Esophagus muscularis mucosa (tissue), 4 donors: ENCODE measurements around the gene MCMBP. TPM values are rescaled to one million over a fixed set of nuclear protein-coding genes. Genes with fewer than 3 reads are reported as not detected.
"Not testable (repeated sequence)": the region's sequence is repeated elsewhere in the genome, so short reads cannot be mapped to it uniquely, and the experiment has no call there.

Experiments used
- DNase-seq: peaks from one replicate; pipeline ENCODE4 v3.0.0-alpha.2; 2017; ENCODE audit errors: extremely low spot score
- H3K27ac ChIP-seq, 4 donors: fragments of 200-600 bp; sonication (generic); replicated peaks in 1 of 4; 1 replicate in 3 of 4; 2 replicates in 1 of 4; pipeline ENCODE4 v1.5.1; 2016 to 2019; ENCODE audit warnings: mild to moderate bottlenecking in 1 of 4
- H3K27me3 ChIP-seq, 4 donors: fragments of 200-600 bp; sonication (generic); one replicate each; pipeline versions ENCODE4 v1.5.1 to v1.6.0; 2016 to 2019
- H3K36me3 ChIP-seq, 4 donors: fragments of 200-600 bp; sonication (generic); one replicate each; pipeline ENCODE4 v1.5.1; 2016 to 2019
- H3K4me1 ChIP-seq, 4 donors: fragments of 200-600 bp; sonication (generic); one replicate each; pipeline ENCODE4 v1.5.1; 2016 to 2019
- H3K4me3 ChIP-seq, 4 donors: fragments of 200-600 bp; sonication (generic); 1 replicate in 2 of 4; 2 replicates in 2 of 4; pipeline ENCODE4 v1.5.1; 2016 to 2019; ENCODE audit warnings: mild to moderate bottlenecking in 4 of 4, moderate library complexity in 1 of 4
- H3K9me3 ChIP-seq, 4 donors: fragments of 200-600 bp; sonication (generic); 1 replicate in 3 of 4; 2 replicates in 1 of 4; pipeline ENCODE4 v1.5.1; 2016 to 2019
- CTCF ChIP-seq, 3 experiments: fragments of 200-600 bp in 2 of 3; fragments of 450-650 bp in 1 of 3; sonication (generic) in 2 of 3; IDR thresholded peaks; one replicate each; pipeline ENCODE4 v1.5.1; 2017 to 2019; ENCODE audit warnings: antibody characterized with exemption in 3 of 3, mild to moderate bottlenecking in 2 of 3, moderate library complexity in 1 of 3
- EP300 ChIP-seq: sonication (generic); formaldehyde crosslinking; IDR thresholded peaks from one replicate; pipeline ENCODE4 v1.6.1; 2017; ENCODE audit warnings: antibody characterized with exemption
- POLR2A ChIP-seq: fragments of 450-650 bp; IDR thresholded peaks from one replicate; pipeline ENCODE4 v1.6.1; 2017; ENCODE audit warnings: antibody characterized with exemption, moderate library complexity, mild to moderate bottlenecking, low read depth
- POLR2AphosphoS5 ChIP-seq, 2 donors: sonication (generic); formaldehyde crosslinking; IDR thresholded peaks; one replicate each; pipeline ENCODE4 v1.6.1; 2017; ENCODE audit warnings: antibody characterized with exemption in 2 of 2
- WGBS: methylation state at CpG from one replicate; pipeline ENCODE4 v1.1.5; 2018; 5-methylcytosine and 5-hydroxymethylcytosine counted together
- intact Hi-C: fragments of 100-400 bp; cut with DNase I; formaldehyde crosslinking; loops from one replicate; pipeline ENCODE4 v1.15.1; 2023
- total RNA-seq, 4 donors: library from RNA; depleted of rRNA; stranded (reverse); fragments of >200 nt; gene quantifications; one replicate each; pipeline versions ENCODE4 v1.1.0 to v1.2.1, GENCODE V29; 2016

Gene MCMBP
- total RNA-seq, 4 donors from 2014 or later = 47.3 to 77.2 (median 52.3) TPM

- Histone ChIP-seq H3K4me3 (no peak overlapping the region), H3K36me3 (peaks cover 5 to 27% (median 13%) of the 10 kb centered on the region in 4 donors), H3K9me3 (no peaks in the 10 kb centered on the region), H3K27ac (no peak overlapping the region), H3K27me3 (no peaks in the 10 kb centered on the region), H3K4me1 (no peaks in the 10 kb centered on the region)
- 96% methylated on average over 6 of the region's 6 CpGs for WGBS
- TF ChIP-seq EP300 (no peak), POLR2A (no peak)
- intact Hi-C loops = no loop called here
- no peak for DNase-seq
Measured at GRCh38 chr10:119796039-119796438, 76.6 kb downstream of the MCMBP start.

- H3K9me3 ChIP-seq, H3K4me3 ChIP-seq, H3K27ac ChIP-seq, H3K4me1 ChIP-seq, DNase-seq, intact Hi-C loops, H3K27me3 ChIP-seq: not testable (repeated sequence)
- peaks cover 5 to 27% (median 13%) of the 10 kb centered on the region in 4 donors for H3K36me3 ChIP-seq
- WGBS = no CpG with 5 or more reads among the region's 32 CpGs
Measured at GRCh38 chr10:119795101-119795500, 77.5 kb downstream of the MCMBP start.

GRCh38 chr10:119786117-119786769 lies 86.4 kb downstream of the MCMBP start:
- no peak for DNase-seq
- Histone ChIP-seq H3K9me3 (no peaks in the 10 kb centered on the region), H3K27me3 (no peaks in the 10 kb centered on the region), H3K4me1 (peaks cover 8 to 37% (median 31%) of the 10 kb centered on the region in 4 donors), H3K4me3 (no peak overlapping the region), H3K27ac (peak overlapping the region in 1 of 4 donors; percentile 28), H3K36me3 (peaks cover 0 to 1% (median 0%) of the 10 kb centered on the region in 4 donors)
- intact Hi-C loops = no loop called here
- no peak for TF ChIP-seq POLR2AphosphoS5 (IDR thresholded peaks at IDR 0.05)
- TF ChIP-seq POLR2A = no peak
- no peak for TF ChIP-seq CTCF (IDR thresholded peaks at IDR 0.05)
- no peak for TF ChIP-seq EP300
- WGBS = 53% methylated on average over 5 of the region's 5 CpGs

- no peak overlapping the region for H3K4me3 ChIP-seq
- WGBS = 46% methylated on average over 7 of the region's 7 CpGs
- intact Hi-C loops = no loop called here
- no peak overlapping the region for H3K27ac ChIP-seq
- H3K9me3 ChIP-seq = no peaks in the 10 kb centered on the region
- TF ChIP-seq POLR2A = no peak
- TF ChIP-seq CTCF (IDR thresholded peaks at IDR 0.05) = no peak
- no peak for TF ChIP-seq EP300
- TF ChIP-seq POLR2AphosphoS5 (IDR thresholded peaks at IDR 0.05) = no peak
- no peaks in the 10 kb centered on the region for H3K27me3 ChIP-seq
- DNase-seq = no peak
- peaks cover 8 to 37% (median 31%) of the 10 kb centered on the region in 4 donors for H3K4me1 ChIP-seq
- no peaks in the 10 kb centered on the region for H3K36me3 ChIP-seq
Measured at GRCh38 chr10:119784340-119785067, 88.1 kb downstream of the MCMBP start.

GRCh38 chr10:119783665-119784027 lies 89.0 kb downstream of the MCMBP start:
- H3K4me1 ChIP-seq = peaks cover 8 to 37% (median 31%) of the 10 kb centered on the region in 4 donors
- 69% methylated on average over 7 of the region's 7 CpGs for WGBS
- H3K27ac ChIP-seq = no peak overlapping the region
- intact Hi-C loops = no loop called here
- no peaks in the 10 kb centered on the region for H3K9me3 ChIP-seq
- DNase-seq = no peak
- no peaks in the 10 kb centered on the region for H3K27me3 ChIP-seq
- TF ChIP-seq POLR2A = no peak
- no peak for TF ChIP-seq CTCF (IDR thresholded peaks at IDR 0.05)
- no peak for TF ChIP-seq POLR2AphosphoS5 (IDR thresholded peaks at IDR 0.05)
- no peak for TF ChIP-seq EP300
- H3K4me3 ChIP-seq = no peak overlapping the region
- H3K36me3 ChIP-seq = no peaks in the 10 kb centered on the region
